ENCODE data around the gene TMEM8B. TPM values are rescaled to one million over a fixed set of nuclear protein-coding genes. Genes with fewer than 3 reads are reported as not detected.
"Not testable (repeated sequence)": the region's sequence is repeated elsewhere in the genome, so short reads cannot be mapped to it uniquely, and the experiment has no call there.

TMEM8B gene
- total RNA-seq, 2 experiments from 2014 or later = 3.1 to 3.2 TPM

GRCh38 chr9:35909274-35909673 is 80.2 kb downstream of the TMEM8B start, which contains the start of gene SPAAR:
SPAAR (plus strand) TSS chr9:35909490; CDS start chr9:35910464, 974 bp downstream.
- H3K4me3 Mint-ChIP-seq = no peak within 1 kb of the TSS
- POLR2A ChIA-PET = no interaction called here

GRCh38 chr9:35909687-35910612 is 80.9 kb downstream of the TMEM8B start:
- H3K36me3 Mint-ChIP-seq (ENCODE audit: low read depth) = no peaks in the 10 kb centered on the region
- H3K27ac Mint-ChIP-seq = no peak overlapping the region
- ChIA-PET CTCF (interaction anchor here (0.9 to 1.6 kb wide), 3 partner anchors 24 to 114 kb away, joined by 3 to 4 read pairs (median 3); partner anchors contain the start of gene SPAG8), POLR2A (interaction anchor here (0.8 kb wide), 1 partner anchor 235 kb away, joined by 3 read pairs; no protein-coding TSS in a partner anchor)
- no peaks in the 10 kb centered on the region for H3K27me3 Mint-ChIP-seq
- H3K4me1 Mint-ChIP-seq = peaks cover 43% of the 10 kb centered on the region
- no peak overlapping the region for H3K4me3 Mint-ChIP-seq
- no peaks in the 10 kb centered on the region for H3K9me3 Mint-ChIP-seq
- no peak for DNase-seq

More at GRCh38 chr9:35909274-35909673, 80.2 kb downstream of the TMEM8B start, which contains the start of gene SPAAR:
- Mint-ChIP-seq H3K9me3 (no peaks in the 10 kb centered on the region), H3K4me1 (peaks cover 43% of the 10 kb centered on the region), H3K36me3 (ENCODE audit: low read depth) (no peaks in the 10 kb centered on the region), H3K27ac (no peak within 1 kb of the TSS), H3K27me3 (no peaks in the 10 kb centered on the region)
- CTCF ChIA-PET = no interaction called here
- no peak for DNase-seq

GRCh38 chr9:35910613-35911359 is 81.8 kb downstream of the TMEM8B start:
- H3K27ac Mint-ChIP-seq = peak overlapping the region; percentile 81
- ChIA-PET CTCF (interaction anchor here (0.9 to 1.6 kb wide), 6 partner anchors 8 to 114 kb away, joined by 3 to 5 read pairs (median 4); partner anchors contain the start of gene SPAG8), POLR2A (interaction anchor here (0.8 to 1.0 kb wide), 2 partner anchors 120 to 234 kb away, joined by 3 read pairs; no protein-coding TSS in a partner anchor)
- no peaks in the 10 kb centered on the region for H3K27me3 Mint-ChIP-seq
- H3K9me3 Mint-ChIP-seq = no peaks in the 10 kb centered on the region
- no peaks in the 10 kb centered on the region for H3K36me3 Mint-ChIP-seq (ENCODE audit: low read depth)
- H3K4me3 Mint-ChIP-seq = no peak overlapping the region
- DNase-seq = peak; percentile 67
- H3K4me1 Mint-ChIP-seq = peaks cover 43% of the 10 kb centered on the region

- peaks cover 43% of the 10 kb centered on the region for H3K4me1 Mint-ChIP-seq
- H3K27me3 Mint-ChIP-seq = no peaks in the 10 kb centered on the region
- no peak overlapping the region for H3K27ac Mint-ChIP-seq
- H3K9me3 Mint-ChIP-seq = no peaks in the 10 kb centered on the region
- H3K4me3 Mint-ChIP-seq = no peak overlapping the region
- H3K36me3 Mint-ChIP-seq (ENCODE audit: low read depth) = no peaks in the 10 kb centered on the region
- POLR2A ChIA-PET = interaction anchor here (1.0 kb wide), 1 partner anchor 121 kb away, joined by 3 read pairs; no protein-coding TSS in a partner anchor
- CTCF ChIA-PET = interaction anchor here (0.6 to 1.6 kb wide), 7 partner anchors 9 to 122 kb away, joined by 3 to 6 read pairs (median 4); partner anchors contain the start of gene SPAG8
- no peak for DNase-seq
Observed at GRCh38 chr9:35911690-35912089, 82.7 kb downstream of the TMEM8B start.

- Mint-ChIP-seq H3K9me3 (no peaks in the 10 kb centered on the region), H3K4me1 (peaks cover 36% of the 10 kb centered on the region), H3K27me3 (no peaks in the 10 kb centered on the region), H3K27ac (no peak overlapping the region), H3K36me3 (ENCODE audit: low read depth) (no peaks in the 10 kb centered on the region), H3K4me3 (no peak overlapping the region)
- DNase-seq = no peak
- CTCF ChIA-PET = interaction anchor here (0.6 to 1.0 kb wide), 2 partner anchors 11 to 30 kb away, joined by 3 read pairs; no protein-coding TSS in a partner anchor
- POLR2A ChIA-PET = no interaction called here
Observed at GRCh38 chr9:35912791-35913400, 83.9 kb downstream of the TMEM8B start.

GRCh38 chr9:35913429-35913828 is 84.4 kb downstream of the TMEM8B start:
- POLR2A ChIA-PET; H3K27ac Mint-ChIP-seq; H3K27me3 Mint-ChIP-seq; H3K4me3 Mint-ChIP-seq; H3K9me3 Mint-ChIP-seq; H3K36me3 Mint-ChIP-seq (ENCODE audit: low read depth); DNase-seq: not testable (repeated sequence)
- peaks cover 31% of the 10 kb centered on the region for H3K4me1 Mint-ChIP-seq
- CTCF ChIA-PET = interaction anchor here (0.6 to 1.0 kb wide), 2 partner anchors 12 to 29 kb away, joined by 3 read pairs; no protein-coding TSS in a partner anchor

- H3K9me3 Mint-ChIP-seq = no peaks in the 10 kb centered on the region
- H3K4me1 Mint-ChIP-seq = peaks cover 23% of the 10 kb centered on the region
- DNase-seq = peak; percentile 33
- no peaks in the 10 kb centered on the region for H3K36me3 Mint-ChIP-seq (ENCODE audit: low read depth)
- no peaks in the 10 kb centered on the region for H3K27me3 Mint-ChIP-seq
- no peak overlapping the region for H3K27ac Mint-ChIP-seq
- ChIA-PET CTCF (interaction anchor here (1.1 kb wide), 1 partner anchor 32 kb away, joined by 3 read pairs; no protein-coding TSS in a partner anchor), POLR2A (no interaction called here)
- H3K4me3 Mint-ChIP-seq = no peak overlapping the region
Observed at GRCh38 chr9:35914301-35914807, 85.3 kb downstream of the TMEM8B start.

Other genes starting within 250 kb of the TMEM8B start
- 10 to 100 TPM; 31.7 to 32.3 TPM for gene TESK1, start 224.0 kb upstream of the TMEM8B start, total RNA-seq
- gene CD72, start 210.8 kb upstream of the TMEM8B start, total RNA-seq = 10 to 100 TPM; 11.8 to 11.9 TPM
- gene SIT1, start 178.3 kb upstream of the TMEM8B start, total RNA-seq = 100 to 1,000 TPM; 210 to 214 TPM
- over 10,000 TPM in 1 of 2 experiments, 1,000 to 10,000 TPM in 1; 9,885 to 10,678 TPM for gene RMRP, start 171.2 kb upstream of the TMEM8B start, total RNA-seq
- gene CCDC107, start 170.9 kb upstream of the TMEM8B start, total RNA-seq = 10 to 100 TPM; 36.6 to 37.7 TPM
- gene ARHGEF39, start 164.0 kb upstream of the TMEM8B start, total RNA-seq = 10 to 100 TPM; 19.1 to 19.9 TPM
- gene CA9, start 155.3 kb upstream of the TMEM8B start, total RNA-seq = 1 to 10 TPM; 1.1 to 1.2 TPM
- 1 to 10 TPM; 8.9 to 9.2 TPM for gene TPM2, start 139.3 kb upstream of the TMEM8B start, total RNA-seq
- 100 to 1,000 TPM; 341 to 354 TPM for gene TLN1, start 97.0 kb upstream of the TMEM8B start, total RNA-seq
- gene CREB3, start 96.6 kb upstream of the TMEM8B start, total RNA-seq = 10 to 100 TPM; 23.2 to 24.1 TPM
- gene GBA2, start 80.0 kb upstream of the TMEM8B start, total RNA-seq = 10 to 100 TPM; 45.8 to 49.1 TPM
- gene RGP1, start 79.9 kb upstream of the TMEM8B start, total RNA-seq = 10 to 100 TPM; 29.1 to 29.5 TPM
- gene MSMP, start 75.0 kb upstream of the TMEM8B start, total RNA-seq = under 1 TPM in 1 of 2 experiments, not detected in 1; 0.48 TPM
- 1 to 10 TPM; 7.7 to 8.5 TPM for gene NPR2, start 37.6 kb upstream of the TMEM8B start, total RNA-seq
- 1 to 10 TPM; 2.0 to 2.2 TPM for gene SPAG8, start 17.0 kb upstream of the TMEM8B start, total RNA-seq
- gene HINT2, start 14.2 kb upstream of the TMEM8B start, total RNA-seq = 10 to 100 TPM; 77.8 to 79.2 TPM
- gene FAM221B, start 496 bp upstream of the TMEM8B start, total RNA-seq = not detected
- not detected for gene OR13J1, start 41.2 kb downstream of the TMEM8B start, total RNA-seq
- gene HRCT1, start 77.0 kb downstream of the TMEM8B start, total RNA-seq = not detected
- not detected for gene SPAAR, start 80.3 kb downstream of the TMEM8B start, total RNA-seq
- gene OR2S2, start 128.9 kb downstream of the TMEM8B start, total RNA-seq = not detected
- 1 to 10 TPM; 7.4 to 8.1 TPM for gene RECK, start 207.7 kb downstream of the TMEM8B start, total RNA-seq

Measured in activated CD4-positive, alpha-beta memory T cell treated with anti-CD3 and anti-CD28 coated beads, Interleukin-2, amount 10 ng/mL, durations not matched to agents 7 days and 5 days (primary cell).